Activated naive CD8-positive, alpha-beta T cell treated with anti-CD3 and anti-CD28 coated beads, Interleukin-2, amount 50 U/mL, for 16 hours (primary cell): ENCODE results near the gene NSF.
"Not testable (repeated sequence)": the region's sequence is repeated elsewhere in the genome, so short reads cannot be mapped to it uniquely, and the experiment has no call there.

Experiments used
- DNase-seq: peaks from one replicate; pipeline ENCODE4 v3.0.0-alpha.2; 2020; ENCODE audit warnings: low read depth, low spot score

Gene NSF

DNA sequence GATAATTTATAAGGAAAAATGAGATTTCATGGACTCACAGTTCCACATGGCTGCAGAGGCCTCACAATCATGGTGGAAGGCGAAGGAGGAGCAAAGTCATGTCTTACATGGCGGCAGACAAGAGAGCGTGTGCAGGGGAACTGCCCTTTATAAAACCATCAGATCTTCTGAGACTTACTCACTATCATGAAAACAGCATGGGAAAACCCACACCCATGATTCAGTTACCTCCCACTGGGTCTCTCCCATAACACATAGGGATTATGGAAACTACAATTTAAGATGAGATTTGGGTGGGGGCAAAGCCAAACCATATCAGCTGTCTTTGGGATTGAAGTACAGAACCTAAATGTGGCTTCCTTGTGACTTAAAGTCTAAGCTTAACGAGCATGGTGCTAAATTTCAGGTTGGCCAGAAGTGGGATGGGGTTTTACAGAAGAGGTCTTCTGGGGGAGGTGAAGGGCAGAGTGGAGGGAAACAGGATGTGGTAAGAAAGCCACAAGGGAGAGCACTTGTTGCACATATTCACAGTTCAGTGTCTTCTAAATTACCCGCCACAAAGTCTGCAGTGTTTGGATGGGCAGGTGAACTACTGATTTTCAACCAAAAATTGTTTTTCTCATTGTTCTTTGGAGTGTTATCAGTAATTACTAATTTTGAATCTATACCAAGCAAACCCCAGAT, 38.4 kb downstream of the NSF start:
- not testable (repeated sequence) for DNase-seq

DNA sequence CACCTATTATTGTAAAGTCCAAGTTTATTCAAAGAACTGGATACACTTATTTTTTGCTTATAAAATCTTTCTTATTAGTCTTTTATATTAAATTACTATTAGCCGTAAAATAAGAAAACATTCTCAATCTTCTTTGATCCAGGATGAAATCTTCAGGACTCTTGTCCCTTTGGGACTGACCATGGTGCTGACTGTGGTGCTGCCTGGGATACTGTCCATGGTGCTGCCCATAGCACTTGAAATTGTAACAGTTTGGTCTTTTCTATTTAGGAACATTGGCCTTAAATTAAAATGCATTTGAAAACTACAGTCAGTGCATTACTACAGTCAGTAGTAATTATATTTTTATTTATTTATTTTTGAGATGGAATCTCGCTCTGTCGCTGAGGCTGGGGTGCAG, 41.7 kb downstream of the NSF start:
- not testable (repeated sequence) for DNase-seq

DNA sequence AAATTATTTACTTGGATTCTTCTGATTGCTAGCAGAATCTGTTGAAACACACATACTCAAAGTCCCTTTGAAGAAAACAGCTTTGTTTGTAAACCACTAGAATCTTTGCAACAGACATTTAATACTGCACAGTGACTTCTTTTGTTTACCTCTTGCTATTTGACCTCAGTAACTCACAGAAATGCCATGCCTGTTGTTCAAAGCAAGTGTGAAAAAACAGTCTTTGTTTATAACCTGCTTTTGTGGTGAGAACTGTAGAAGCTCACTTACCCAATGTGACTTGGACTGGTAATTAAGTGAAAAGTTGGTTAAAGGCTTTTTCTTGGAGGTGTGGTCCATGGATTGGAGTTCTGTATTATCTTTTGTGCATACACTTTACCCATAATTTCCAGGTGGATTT, 44.4 kb downstream of the NSF start:
- DNase-seq, result not testable (repeated sequence)

DNA sequence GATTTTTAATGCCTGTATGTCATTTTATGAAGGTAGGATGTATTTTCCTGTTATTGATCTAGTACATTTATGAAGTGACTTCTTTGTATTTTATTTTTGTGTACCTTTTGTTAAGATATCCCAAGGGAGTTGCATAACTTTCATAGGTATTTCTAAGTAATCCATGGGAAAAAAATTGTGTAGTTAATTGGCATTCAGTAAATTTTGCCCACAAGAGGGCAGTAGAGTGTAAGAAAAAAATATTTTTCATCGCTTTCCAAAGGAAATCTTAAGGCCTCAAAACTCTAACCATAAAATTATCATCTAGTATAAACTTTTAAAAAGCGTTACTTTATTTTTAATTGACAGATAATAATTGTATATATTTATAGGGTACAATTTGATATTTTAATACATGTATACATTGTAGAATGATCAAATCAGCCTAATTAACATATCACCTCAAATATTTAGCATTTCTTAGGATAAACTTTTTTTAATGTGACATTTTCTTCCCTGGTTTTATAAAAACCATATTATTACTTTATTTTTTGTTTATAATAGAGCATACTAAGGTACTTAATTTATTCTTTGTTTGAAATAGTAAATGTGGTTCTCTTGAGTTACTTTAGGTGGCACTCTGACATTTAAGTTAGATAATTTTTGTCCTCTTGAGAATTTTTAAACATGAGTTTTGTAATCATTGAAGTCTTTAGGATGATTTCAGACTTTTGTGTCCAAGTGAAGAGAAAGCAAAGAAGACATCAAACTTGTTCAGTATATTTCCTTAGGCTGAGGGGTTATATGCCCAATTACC, 51.6 kb downstream of the NSF start:
- not testable (repeated sequence) for DNase-seq

DNA sequence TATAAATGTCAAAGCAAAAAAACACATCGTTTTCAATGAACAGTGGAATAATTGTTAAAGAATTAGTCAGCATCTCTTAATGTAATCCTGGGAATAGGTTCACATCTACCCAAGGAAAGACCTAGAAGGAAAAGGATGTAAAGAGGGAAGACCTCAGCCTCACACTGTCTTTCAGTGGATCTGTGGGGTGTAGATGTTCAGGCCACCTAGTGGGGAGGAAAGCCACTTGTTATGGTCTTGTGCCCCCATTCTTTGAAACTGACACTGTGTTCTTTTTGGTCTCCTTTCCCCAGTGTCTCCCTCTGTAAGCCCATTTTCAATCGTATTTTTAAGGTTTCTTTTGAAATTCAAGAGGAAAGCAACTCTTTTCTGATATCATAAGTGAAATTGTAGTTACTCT, 56.8 kb downstream of the NSF start:
- not testable (repeated sequence) for DNase-seq

DNA sequence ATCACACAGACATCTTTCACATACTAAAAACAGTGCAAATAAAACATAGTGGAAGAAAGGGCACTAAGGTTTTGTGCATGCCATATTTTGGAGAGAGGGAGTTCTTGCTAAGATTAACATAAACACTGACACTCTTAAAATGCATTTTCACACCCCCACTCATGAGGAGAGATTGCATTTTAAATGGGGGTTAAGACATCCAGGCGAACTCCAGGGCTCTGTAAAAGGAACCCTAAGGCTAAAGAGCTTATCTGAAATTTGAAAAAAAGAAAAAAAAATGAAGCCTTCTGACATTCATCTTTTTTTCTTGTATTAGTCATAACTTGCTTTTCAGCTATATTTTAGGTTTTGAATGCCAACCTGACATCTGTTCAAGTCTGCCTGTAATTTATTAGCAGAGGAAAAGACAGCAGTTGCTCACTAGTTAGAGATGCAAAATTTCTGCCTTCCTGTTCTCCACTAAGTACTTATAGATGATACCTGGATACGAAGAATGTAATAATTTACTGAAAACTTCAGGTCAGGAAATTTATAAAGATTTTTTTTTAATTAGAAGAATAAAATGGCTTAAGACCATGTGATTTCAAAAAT, 57.3 kb downstream of the NSF start:
- not testable (repeated sequence) for DNase-seq

DNA sequence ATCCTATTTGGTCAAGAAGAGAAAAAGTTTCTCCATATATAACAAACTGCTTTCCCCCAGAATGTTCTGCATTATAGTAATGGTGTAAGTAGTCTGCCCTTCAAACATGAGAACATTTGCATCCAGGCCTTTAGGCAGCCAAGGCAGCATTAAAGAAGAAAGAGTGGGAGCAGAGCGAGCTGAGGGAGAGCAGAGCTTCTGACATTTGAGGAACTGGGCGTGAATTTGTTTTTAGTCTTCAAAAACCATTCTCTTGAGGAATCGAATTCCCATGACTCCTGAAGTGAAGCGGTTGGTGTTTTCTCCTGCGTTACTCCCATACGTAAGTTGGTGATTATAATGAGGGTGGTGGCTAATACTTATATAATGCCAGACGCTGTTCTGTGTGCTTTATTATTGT, 58.8 kb downstream of the NSF start:
- not testable (repeated sequence) for DNase-seq

DNA sequence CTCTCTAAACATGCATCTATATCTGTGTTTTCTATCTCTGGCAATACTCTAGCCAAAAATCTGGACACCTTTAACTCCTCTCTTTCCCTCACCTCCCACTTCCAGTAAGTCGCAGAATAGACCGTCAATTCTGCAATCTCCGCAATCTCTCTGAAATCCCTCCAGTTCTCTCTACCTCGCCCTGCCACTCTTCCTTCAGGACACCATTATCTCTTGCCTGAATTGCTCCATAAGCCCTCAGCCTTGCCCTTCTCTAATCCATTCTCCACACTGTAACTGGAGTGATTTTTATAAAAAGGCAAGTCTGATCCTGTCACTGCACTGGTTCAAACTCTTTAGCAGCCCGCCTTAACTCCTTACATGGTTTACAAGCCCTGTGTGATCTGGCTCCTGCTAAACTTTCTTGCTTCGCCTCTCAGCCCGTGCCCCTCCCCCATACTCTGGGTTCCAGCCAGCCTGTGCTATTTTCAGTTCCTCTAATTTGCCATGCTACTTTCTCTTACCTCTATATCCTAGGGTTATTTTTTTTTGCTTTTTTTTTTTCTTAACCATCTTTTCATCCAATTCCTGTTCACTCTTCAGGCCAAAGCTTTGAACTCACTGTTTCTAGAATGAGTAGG, 61.7 kb downstream of the NSF start:
- not testable (repeated sequence) for DNase-seq

DNA sequence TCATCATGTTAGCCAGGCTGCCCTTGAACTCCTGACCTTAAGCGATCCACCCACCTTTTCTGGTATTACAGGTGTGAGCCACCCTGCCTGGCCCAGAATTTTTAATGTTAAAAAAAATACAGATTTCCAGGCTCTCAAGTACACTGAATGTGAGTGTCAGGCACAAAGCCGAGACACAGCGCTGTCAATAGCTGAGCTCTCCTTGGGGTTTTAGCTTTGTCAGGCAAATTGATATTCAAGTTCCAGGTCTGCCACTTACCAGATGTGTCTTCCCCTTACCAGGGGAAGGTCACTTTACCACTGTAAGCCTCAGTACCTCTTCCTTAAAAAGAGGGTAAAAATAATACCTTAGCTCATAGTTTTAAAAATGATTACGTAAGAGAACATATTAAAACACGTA, 67.8 kb downstream of the NSF start:
- not testable (repeated sequence) for DNase-seq

DNA sequence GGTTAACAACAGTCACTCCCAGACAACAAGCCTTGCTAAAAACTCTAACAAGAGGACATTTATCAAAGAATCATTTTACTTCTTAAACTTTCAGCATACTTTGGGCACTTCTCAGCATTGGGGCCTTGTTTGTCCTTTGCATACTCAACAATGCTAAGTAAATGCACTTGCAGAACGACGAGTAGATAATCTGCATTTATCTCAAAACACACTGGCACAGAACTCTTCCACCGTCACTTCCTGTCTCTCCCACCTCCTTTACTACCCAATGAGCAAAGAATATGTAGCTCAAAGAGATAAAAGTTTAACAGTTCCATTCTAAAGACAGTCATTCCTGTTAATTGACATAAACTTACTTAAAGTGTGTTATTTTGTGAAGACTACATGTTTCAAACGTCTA, 69.2 kb downstream of the NSF start:
- DNase-seq, result not testable (repeated sequence)

DNA sequence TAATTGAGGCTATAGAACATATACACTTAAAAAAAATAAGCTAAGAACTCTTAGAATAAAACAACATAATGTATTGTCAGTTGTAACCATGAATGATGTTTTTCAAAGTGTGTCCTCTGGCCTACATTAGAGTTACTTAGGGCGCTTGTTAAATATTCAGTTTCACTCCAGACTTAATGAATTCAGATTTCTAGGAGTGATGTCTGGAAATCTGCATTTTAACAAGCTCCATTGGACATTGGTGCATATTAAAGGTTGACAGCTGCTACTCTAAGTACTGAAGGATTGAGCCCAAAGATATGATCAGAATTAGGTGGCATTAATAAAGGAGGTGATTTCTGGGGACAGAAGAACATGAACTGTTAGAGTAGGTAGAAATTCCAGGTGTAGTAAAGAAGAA, 72.7 kb downstream of the NSF start:
- DNase-seq, result not testable (repeated sequence)

DNA sequence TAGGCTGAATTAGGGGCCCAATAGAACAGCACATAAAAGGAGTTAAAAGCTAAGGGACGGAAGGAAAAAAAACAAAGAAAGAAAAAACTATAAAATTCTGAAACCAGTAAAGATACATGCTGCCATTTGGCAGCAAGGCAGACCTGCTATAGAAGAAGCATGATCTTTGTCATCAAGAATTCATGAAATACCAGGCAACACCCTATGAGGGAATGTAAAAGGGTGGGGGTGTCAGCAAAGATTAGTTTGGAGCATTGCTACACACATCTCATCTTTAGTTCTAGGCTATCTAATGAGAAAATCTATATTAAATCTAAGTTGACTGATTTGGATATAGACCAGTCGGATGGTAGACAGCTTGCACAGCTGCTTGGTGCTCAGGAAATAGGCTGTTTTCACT, 73.1 kb downstream of the NSF start:
- DNase-seq, result not testable (repeated sequence)

DNA sequence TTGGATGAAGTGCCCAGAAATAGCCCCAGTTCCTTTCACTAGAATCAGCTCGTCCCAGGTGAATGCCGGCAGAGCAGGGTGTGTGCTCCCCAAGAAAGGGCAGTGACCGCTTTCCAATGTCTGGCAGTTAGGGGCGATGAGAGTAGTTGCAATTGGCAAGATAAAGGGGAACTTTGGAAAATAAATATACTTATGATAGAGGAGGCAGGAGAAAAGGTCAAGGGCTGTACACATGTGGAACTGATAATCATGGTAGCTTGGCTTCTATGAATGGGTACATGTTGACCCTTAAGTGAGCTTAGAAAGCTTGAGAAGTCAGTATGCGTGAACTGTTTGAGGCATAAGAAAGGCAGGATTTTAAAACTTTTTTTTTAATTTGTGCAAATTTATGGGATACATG, 75.5 kb downstream of the NSF start:
- not testable (repeated sequence) for DNase-seq

DNA sequence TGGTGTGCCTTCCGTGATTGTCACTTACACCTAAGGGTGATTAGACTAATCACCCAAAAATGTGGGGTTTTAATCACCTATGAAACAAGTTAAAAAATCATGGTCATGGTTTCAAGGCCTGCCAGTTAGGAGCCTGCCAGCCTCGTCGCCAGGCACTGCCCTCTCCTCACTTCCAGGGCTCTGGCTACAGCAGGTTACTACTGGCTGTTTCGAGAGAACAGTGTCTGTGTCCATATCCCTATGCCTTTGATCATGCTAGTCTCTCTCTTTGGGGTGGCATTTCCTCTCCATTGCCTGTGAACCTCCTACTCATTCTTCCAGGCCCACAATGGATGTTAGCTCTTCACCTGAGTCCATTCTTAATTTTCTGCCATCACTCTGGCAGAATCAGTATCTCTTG, 80.3 kb downstream of the NSF start:
- not testable (repeated sequence) for DNase-seq

DNA sequence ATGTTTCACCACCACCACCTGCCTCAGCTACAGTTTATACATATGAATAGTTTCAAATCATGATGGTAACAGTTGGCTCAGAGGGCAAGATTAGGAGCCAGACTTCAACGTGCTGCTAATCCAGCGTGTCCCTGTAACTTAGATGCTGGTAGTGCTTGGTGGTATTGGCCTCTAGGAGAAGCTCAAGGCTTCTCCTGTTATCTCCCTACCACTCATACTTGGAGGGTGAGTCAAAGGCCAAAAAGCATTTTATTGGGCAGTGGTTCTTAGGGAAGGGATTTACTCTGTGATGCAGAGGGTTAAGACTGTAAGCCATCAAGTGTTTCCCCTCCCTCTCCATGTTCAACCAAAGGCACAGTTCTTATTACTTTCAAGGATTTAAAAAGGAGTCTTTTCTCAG, 82.3 kb downstream of the NSF start:
- DNase-seq, result not testable (repeated sequence)

DNA sequence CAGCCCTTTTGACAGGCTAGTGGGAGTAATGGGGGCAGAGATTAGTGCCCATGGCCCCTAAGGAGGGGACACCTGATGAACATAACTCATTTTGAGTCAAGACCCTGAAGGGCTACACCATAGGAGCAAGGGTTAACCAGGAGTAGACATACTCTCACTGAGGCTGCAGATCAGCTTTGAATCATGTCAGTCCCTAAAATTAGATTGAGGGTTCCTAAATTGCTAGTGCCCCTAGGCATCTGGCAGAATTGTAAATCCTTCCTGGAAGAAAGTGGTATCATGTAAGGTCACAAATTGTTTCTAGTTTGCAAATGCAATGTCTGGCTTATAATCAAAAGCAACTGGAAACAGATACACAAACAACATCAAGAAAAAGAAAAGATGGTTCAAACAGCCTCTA, 87.3 kb downstream of the NSF start:
- not testable (repeated sequence) for DNase-seq

DNA sequence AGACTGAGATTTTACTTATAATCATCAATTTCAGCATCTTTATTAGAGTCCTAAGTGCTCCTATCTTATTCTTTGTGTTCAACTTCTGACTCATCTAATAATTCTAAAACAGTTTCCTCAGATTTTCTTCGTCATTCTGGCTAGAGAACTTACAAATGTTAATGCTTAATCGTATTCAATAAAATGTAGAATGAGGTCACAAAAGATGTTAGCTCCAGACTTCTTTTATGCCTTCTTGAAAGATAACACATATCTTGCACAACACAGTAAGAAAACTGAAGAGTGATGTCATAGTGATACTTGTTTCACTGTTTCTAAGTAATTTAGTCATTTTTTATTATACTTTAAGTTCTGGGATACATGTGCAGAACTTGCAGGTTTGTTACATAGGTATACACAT, 93.2 kb downstream of the NSF start:
- DNase-seq, result not testable (repeated sequence)

DNA sequence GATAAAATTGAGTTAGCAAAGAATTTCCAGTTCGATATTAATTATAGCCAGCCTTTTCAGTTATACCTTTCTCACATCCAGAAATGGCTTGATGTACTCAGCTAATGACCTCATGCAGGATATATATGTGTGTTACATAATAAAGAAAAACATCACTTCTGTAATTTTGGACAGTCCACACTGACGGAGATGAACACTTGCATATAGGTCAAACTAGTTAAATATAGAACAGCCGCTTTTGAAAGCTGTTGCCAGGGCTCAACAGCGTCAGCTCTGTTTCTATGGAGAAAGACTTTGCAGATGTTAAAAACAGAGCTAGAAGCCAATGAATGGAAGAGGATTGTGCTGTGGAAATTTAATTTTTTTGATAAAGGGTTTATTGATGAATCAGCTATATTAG, 94.8 kb downstream of the NSF start:
- DNase-seq, result not testable (repeated sequence)

DNA sequence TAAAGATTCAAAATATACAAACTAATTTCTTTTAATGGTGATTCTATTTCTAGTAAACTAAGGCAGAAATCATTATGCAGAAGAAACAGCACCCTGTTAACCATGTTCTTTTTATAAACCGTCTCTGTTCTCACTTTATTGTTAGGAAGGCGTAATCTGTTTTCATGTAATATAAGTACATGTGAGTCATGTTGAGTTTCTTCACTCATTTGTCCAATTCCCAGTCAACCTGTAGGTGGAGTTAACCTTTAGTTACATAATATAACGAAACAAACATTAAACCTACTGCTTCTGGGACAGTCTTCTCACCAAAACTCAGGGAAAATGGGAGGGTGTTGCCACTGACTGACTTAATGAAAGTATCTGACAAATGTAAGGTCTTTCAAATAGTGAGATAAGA, 101.7 kb downstream of the NSF start:
- DNase-seq, result not testable (repeated sequence)

DNA sequence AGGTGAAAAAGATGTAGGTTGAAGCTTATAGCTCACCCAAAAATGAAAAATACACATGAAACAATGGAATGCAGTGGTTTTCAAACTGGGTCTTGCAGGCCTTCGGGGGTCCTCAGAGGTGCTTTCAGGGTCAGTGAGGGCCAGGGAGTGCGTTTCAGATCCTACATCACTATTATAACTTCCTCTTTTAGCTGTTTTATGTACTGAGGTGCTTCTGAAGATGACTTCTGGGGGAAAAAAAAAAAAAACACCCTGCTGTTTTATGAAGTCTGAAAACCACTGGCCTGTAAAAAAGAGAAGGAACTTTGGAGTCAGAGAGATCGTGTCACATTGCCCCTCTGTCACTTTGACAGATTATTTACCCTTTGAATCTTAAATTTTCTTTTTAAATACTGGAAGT, 102.8 kb downstream of the NSF start:
- DNase-seq, result not testable (repeated sequence)

DNA sequence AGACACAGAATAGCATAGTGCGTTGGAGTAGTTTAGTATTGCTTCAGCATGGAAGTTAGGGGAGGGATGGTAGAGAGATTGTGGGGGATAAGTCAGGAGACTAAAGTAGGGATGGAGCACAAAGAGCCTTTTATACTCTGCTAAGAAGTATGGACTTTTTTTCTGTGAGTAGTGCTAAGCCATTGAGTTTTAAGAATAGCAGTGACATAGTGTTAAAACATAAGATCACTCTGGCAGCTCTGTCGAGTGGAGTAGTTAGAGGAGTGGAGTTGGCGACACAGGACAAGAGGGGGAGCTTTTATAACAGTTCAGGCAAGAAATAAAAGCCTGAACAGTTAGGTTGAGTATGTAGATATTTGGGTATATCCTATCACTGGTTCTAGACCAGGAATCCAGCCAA, 106.1 kb downstream of the NSF start:
- DNase-seq, result not testable (repeated sequence)

DNA sequence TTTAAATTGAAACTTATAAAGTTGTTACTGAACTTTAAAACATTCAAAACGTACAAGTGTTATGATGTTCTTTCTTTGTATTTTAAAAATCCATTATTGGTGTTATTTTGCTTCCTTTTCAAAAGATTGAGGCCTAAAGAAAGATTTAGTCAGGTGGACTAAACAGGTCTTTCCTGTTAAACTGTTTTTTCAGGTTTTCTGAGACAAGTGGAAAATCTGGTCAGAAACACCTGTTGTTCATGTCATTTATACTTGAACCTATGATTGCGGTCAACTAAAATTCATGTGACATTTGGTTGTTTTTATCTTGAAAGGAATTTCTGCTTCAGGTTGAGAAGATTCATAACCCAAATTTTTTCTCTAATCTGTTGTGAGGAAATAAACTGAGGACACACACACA, 108.5 kb downstream of the NSF start:
- not testable (repeated sequence) for DNase-seq
